ENCODE results near the gene TIMM17B.

GRCh38 chrX:48904180-48904579 is 6.6 kb upstream of the TIMM17B start:
- no peak for TF ChIP-seq CTCF (IDR thresholded peaks at IDR 0.05)
- TF ChIP-seq POLR2A (IDR thresholded peaks at IDR 0.05): no peak
- no peak for TF ChIP-seq EP300 (IDR thresholded peaks at IDR 0.05)

Data from tibial nerve (tissue), 4 donors.